ENCODE measurements around the gene SIN3A. TPM values are rescaled to one million over a fixed set of nuclear protein-coding genes. Genes with fewer than 3 reads are reported as not detected.

The SIN3A gene
- total RNA-seq, 4 donors from 2014 or later = 31.1 to 53.1 (median 45.6) TPM

GRCh38 chr15:75453703-75454470 is 2.4 kb upstream of the SIN3A start:
- intact Hi-C loops (cut with DNase I) = loop anchor here (2.0 to 5.0 kb wide), 2 partner anchors 85 to 123 kb away; partner anchors contain the start of genes MAN2C1 and PTPN9
- peak overlapping the region; percentile 88 to 95 (median 92) for H3K4me3 ChIP-seq
- H3K36me3 ChIP-seq = no peaks in the 10 kb centered on the region
- peak overlapping the region; percentile 97 to 100 (median 100) for H3K27ac ChIP-seq (replicated peaks in 1 of 4)
- 0% methylated on average over 24 of the region's 57 CpGs for WGBS
- TF ChIP-seq POLR2AphosphoS5 (IDR thresholded peaks at IDR 0.05) (peak in 1 of 2 donors; percentile 96), POLR2A (IDR thresholded peaks at IDR 0.05; ENCODE audit: low read depth) (peak; percentile 50), EP300 (IDR thresholded peaks at IDR 0.05) (no peak), CTCF (IDR thresholded peaks at IDR 0.05) (no peak)
- no peaks in the 10 kb centered on the region for H3K9me3 ChIP-seq
- H3K4me1 ChIP-seq = peaks cover 24 to 36% (median 31%) of the 10 kb centered on the region in 4 donors
- peak; percentile 99 for DNase-seq (ENCODE audit: extremely low spot score)
- H3K27me3 ChIP-seq = no peaks in the 10 kb centered on the region

- DNase-seq (ENCODE audit: extremely low spot score) = peak; percentile 92
- Histone ChIP-seq H3K27ac (replicated peaks in 1 of 4) (peak overlapping the region; percentile 97 to 100 (median 98)), H3K27me3 (no peaks in the 10 kb centered on the region), H3K4me1 (peaks cover 26 to 44% (median 38%) of the 10 kb centered on the region in 4 donors), H3K4me3 (peak overlapping the region; percentile 88 to 95 (median 92)), H3K9me3 (no peaks in the 10 kb centered on the region), H3K36me3 (no peaks in the 10 kb centered on the region)
- intact Hi-C loops (cut with DNase I) = loop anchor here (5.0 kb wide), 1 partner anchor 124 kb away; the partner anchor contains the start of gene PTPN9
- no peak for TF ChIP-seq EP300 (IDR thresholded peaks at IDR 0.05)
- no peak for TF ChIP-seq POLR2AphosphoS5 (IDR thresholded peaks at IDR 0.05)
- no peak for TF ChIP-seq POLR2A (IDR thresholded peaks at IDR 0.05; ENCODE audit: low read depth)
- peak in 2 of 3 experiments; percentile 4 to 18 for TF ChIP-seq CTCF (IDR thresholded peaks at IDR 0.05)
- WGBS = 0% methylated on average over 13 of the region's 38 CpGs
Observed at GRCh38 chr15:75452865-75453702, 1.6 kb upstream of the SIN3A start.

GRCh38 chr15:75452364-75452864 is 924 bp upstream of the SIN3A start:
- H3K9me3 ChIP-seq = no peaks in the 10 kb centered on the region
- no peaks in the 10 kb centered on the region for H3K27me3 ChIP-seq
- peak overlapping the region; percentile 88 to 95 (median 92) for H3K4me3 ChIP-seq
- intact Hi-C loops (cut with DNase I) = loop anchor here (5.0 kb wide), 1 partner anchor 125 kb away; the partner anchor contains the start of gene PTPN9
- H3K27ac ChIP-seq (replicated peaks in 1 of 4) = peak overlapping the region; percentile 97 to 100 (median 98)
- peak; percentile 96 for DNase-seq (ENCODE audit: extremely low spot score)
- no peaks in the 10 kb centered on the region for H3K36me3 ChIP-seq
- under 1% methylated on average over 16 of the region's 16 CpGs for WGBS
- peaks cover 26 to 50% (median 45%) of the 10 kb centered on the region in 4 donors for H3K4me1 ChIP-seq
- TF ChIP-seq POLR2A (IDR thresholded peaks at IDR 0.05; ENCODE audit: low read depth) (no peak), EP300 (IDR thresholded peaks at IDR 0.05) (no peak), POLR2AphosphoS5 (IDR thresholded peaks at IDR 0.05) (peak in 1 of 2 donors; percentile 55), CTCF (IDR thresholded peaks at IDR 0.05) (no peak)

- Histone ChIP-seq H3K36me3 (no peaks in the 10 kb centered on the region), H3K4me3 (peak overlapping the region; percentile 88 to 95 (median 89)), H3K9me3 (no peaks in the 10 kb centered on the region), H3K4me1 (peaks cover 26 to 57% (median 51%) of the 10 kb centered on the region in 4 donors), H3K27me3 (no peaks in the 10 kb centered on the region), H3K27ac (replicated peaks in 1 of 4) (peak overlapping the region; percentile 97 to 100 (median 100))
- intact Hi-C loops (cut with DNase I) = loop anchor here (5.0 kb wide), 1 partner anchor 126 kb away; the partner anchor contains the start of gene PTPN9
- WGBS = 0% methylated on average over 2 of the region's 45 CpGs
- TF ChIP-seq CTCF (IDR thresholded peaks at IDR 0.05) (no peak), EP300 (IDR thresholded peaks at IDR 0.05) (no peak), POLR2A (IDR thresholded peaks at IDR 0.05; ENCODE audit: low read depth) (peak; percentile 12)
- DNase-seq (ENCODE audit: extremely low spot score) = no peak
Observed at GRCh38 chr15:75451202-75451673, 252 bp downstream of the SIN3A start.
